Prostate gland (tissue), 2 donors: ENCODE results near the gene RALGPS1.

ENCODE experiments used
- CTCF ChIP-seq, 4 experiments: fragments of 200-600 bp in 2 of 4; fragments of 450-650 bp in 2 of 4; sonication (generic) in 2 of 4; IDR thresholded peaks; 1 replicate in 3 of 4; 2 replicates in 1 of 4; pipeline ENCODE4 v1.5.1; 2016 to 2019; ENCODE audit warnings: antibody characterized with exemption in 4 of 4, mild to moderate bottlenecking in 2 of 4, moderate library complexity in 2 of 4
- POLR2A ChIP-seq: fragments of 450-650 bp; IDR thresholded peaks from one replicate; pipeline ENCODE4 v1.6.1; 2016; ENCODE audit warnings: antibody characterized with exemption, mild to moderate bottlenecking
- POLR2AphosphoS5 ChIP-seq: sonication (generic); formaldehyde crosslinking; IDR thresholded peaks from one replicate; pipeline ENCODE4 v1.6.1; 2017; ENCODE audit warnings: antibody characterized with exemption

DNA sequence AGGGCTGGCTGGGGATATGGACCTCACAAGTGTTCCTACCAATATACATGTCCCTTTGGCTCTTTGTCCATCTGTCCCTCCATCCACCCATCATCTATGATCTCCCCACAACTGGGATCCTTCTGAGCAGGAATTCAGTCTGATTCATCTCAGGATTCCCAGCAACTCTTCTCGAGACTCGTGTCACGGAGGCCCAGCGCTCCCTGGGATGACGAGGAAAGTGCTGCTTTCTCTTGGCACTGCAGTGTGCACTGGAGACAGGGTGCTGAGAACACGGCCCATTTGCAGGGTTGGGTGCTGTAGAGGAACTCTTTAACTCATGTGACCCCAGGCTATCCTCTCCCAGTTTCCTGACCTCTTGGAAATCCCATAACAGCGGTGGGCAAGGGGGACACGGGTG lies 135.0 kb downstream of the RALGPS1 start:
- no peak for TF ChIP-seq CTCF (IDR thresholded peaks at IDR 0.05)
- no peak for TF ChIP-seq POLR2A
- no peak for TF ChIP-seq POLR2AphosphoS5
